Activated CD4-positive, alpha-beta T cell treated with anti-CD3 and anti-CD28 coated beads, Interleukin-10, Interleukin-2, amounts not matched to agents 100 ng/mL and 50 ng/mL, durations not matched to agents 16 hours and 8 hours (primary cell): ENCODE data around the gene REX1BD.
A peak's percentile ranks its signal among the peaks of the same experiment; 100 is the strongest.
"Not testable (repeated sequence)": the region's sequence is repeated elsewhere in the genome, so short reads cannot be mapped to it uniquely, and the experiment has no call there.

Source experiments
- DNase-seq: peaks from one replicate; pipeline ENCODE4 v3.0.0-alpha.2; 2020

Gene REX1BD

DNA sequence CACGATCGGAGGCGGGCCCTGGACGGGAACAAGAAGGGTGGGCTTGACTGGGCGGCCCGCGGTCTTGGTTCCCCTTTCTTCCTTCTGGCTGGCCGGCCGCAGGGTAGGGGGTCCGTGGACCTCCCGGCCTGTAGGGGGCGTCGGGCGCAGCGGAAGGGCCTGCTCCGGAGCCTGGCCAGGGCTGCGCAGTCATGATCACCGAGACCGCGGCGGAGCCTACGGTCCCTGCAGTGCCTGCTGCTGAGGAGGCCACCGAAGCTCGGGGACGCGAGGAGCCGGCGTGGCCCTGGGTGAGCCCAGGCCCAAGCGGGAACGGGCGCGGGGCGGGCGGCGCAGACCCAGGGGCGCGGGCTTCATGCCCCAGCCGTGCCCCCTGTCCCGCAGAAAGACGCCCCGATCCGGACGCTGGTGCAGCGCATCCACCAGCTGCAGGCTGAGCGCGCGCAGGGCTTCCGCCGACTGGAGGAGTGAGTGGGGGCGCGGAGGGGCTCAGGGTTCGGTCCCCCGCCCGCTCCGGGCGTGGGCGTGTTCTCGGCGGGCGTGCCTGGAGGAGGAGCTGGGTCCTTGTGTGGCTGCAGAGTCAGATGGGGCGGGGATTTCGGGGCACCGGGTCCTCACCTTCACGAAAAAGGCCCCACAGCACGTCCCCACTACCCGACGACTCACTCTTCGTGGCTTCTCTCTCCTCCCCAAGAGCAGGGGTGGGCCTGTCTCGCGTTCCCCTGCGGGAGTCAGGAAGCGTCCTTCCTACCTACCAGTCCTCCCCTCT is at the start of gene REX1BD:
TSS of gene REX1BD (plus strand) at position 188 of the 769 bp plus-strand sequence. CDS start at position 192, 4 bp downstream.
- peak; percentile 93 for DNase-seq

GRCh38 chr19:18539372-18539771 is 49.2 kb upstream of the REX1BD start:
- no peak for DNase-seq

- DNase-seq = not testable (repeated sequence)
These were observed 48.4 kb upstream of the REX1BD start for GRCh38 chr19:18540200-18540599.

- peak; percentile 42 for DNase-seq
These were observed 47.2 kb upstream of the REX1BD start for GRCh38 chr19:18541258-18541991.

GRCh38 chr19:18541992-18542940 is 46.3 kb upstream of the REX1BD start:
- peak; percentile 22 for DNase-seq

- DNase-seq = peak; percentile 95
These were observed 45.4 kb upstream of the REX1BD start, which contains the start of gene FKBP8 for GRCh38 chr19:18542941-18543813. Gene FKBP8 (minus strand): TSS chr19:18543573. CDS start chr19:18541970, 1,603 bp downstream.

DNA sequence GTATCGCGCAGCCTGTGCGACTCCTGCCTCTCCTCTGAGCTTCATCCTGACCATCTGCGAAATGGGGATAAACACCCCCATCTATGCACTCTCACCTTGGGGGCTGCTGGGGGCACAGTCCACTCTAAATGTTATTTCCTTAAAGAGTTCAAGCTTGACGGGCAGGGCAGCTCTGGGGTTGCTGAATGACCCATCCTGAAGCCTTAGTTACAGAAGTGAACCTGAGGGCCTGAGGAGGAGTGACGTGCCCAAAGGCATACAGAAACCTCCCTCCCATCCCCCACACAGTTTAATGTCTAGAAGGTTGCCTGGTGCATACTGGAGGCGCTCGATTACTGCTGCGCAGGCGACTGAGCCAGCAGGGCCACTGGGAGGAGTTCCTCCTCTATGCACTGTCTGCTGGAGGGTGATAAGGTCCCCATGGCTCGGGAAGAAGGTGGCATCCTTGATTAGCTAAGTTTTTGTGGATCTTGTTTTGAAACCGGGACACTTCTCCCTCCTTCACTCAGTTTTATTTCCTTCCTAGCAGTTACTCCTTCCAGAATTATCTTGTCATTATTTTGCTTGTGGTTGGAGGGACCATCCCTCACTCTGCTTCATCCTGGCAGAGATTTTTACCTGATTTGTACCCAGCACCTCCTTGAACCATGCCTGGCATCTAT is 44.7 kb upstream of the REX1BD start:
- peak; percentile 93 for DNase-seq

GRCh38 chr19:18551631-18552030 is 37.0 kb upstream of the REX1BD start:
- no peak for DNase-seq

DNA sequence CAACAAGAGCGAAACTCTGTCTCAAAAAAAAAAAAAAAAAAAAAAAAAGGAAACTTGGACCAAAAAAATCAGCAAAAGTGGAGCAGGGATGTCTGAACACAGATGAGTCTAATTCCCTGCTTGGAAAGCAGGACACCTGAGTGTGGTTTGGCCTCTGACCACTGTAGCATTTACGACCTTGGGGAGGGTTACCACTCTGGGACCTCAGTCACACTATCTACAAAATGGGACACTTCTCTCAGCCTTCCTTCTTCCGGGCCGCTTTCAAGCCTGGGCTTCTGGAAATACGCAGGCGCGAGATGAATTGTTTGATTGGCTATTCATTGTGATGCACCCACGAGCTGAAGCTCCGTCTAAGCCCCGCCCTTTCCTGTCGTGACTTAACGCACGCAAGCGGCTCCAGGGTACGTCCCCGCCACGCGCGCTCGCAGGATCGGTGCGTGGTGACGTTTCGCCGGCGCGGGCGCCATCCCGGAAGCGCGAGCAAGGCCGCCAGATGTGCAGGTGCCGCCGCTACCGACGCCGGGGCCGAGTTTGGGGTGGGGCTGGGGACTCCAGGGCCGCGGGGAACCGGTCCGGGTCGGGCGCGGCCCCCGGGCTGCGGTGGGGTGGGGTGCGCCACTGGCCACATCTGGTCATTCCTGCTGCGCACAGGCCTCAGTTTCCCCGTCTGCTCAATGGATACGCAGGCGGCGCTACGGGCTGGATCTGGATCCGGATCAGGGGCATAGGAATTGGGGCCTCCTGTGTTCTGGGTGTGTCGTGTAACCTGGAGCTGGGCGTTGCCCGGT is 31.0 kb upstream of the REX1BD start, which contains the start of gene KXD1:
TSS of gene KXD1 (plus strand) at position 460 of the 791 bp plus-strand sequence. CDS start 4,187 bp downstream, outside the sequence.
- peak; percentile 100 for DNase-seq

DNA sequence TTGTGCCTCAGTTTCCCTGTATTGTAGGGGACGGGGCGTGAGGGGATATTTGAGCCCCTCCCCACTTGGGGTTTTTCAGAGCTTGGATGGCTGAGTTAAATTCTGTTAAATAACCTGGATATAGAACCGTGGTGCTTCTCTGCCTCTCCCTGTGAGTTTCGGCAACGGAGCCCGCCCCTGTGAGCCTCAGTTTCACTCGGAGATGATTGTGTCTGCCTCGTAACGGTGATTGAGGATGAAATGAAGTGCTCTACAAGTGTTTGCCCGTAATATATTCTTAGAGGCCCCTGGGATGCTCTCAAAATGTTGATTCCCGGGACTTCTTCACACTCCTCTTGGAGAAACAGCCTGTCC is 30.4 kb upstream of the REX1BD start:
- no peak for DNase-seq

GRCh38 chr19:18558604-18559003 is 30.0 kb upstream of the REX1BD start:
- no peak for DNase-seq

GRCh38 chr19:18559685-18560084 is 28.9 kb upstream of the REX1BD start:
- no peak for DNase-seq

GRCh38 chr19:18562086-18562485 is 26.5 kb upstream of the REX1BD start:
- DNase-seq = no peak

DNA sequence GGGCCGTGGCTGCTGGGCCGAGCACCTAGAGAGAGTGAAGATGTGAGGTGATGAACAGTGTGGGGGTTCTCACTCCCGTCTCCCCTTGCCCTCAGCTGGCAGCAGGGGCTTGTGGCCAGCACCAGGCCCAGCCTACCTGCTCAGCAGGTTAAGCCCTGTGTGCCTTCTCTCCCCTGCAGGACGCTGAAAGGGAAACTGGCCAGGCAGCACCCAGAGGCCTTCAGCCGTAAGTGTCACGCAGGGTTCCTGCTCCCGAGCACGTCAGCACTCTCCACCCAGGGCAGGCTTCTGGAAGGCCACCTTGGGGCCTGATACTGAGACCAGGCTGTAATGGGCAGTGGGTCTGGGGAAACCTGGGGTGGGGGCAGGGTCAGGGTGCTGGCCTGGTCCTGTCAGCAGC is 21.6 kb upstream of the REX1BD start:
- no peak for DNase-seq

DNA sequence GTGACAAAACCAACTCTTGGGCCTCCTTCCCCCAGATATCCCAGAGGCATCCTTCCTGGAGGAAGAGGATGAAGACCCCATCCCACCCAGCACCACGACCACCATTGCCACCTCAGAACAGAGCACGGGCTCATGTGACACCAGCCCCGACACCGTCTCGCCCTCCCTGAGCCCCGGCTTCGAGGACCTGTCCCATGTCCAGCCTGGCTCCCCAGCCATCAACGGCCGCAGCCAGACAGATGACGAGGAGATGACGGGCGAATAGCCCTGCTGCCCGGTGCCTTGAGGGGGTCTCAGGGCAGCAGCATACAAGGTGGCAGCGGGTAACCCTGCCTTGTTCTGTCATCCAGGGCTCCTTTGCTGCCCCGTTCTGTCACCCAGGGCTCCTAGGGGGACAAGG is 20.2 kb upstream of the REX1BD start:
- DNase-seq = no peak

DNA sequence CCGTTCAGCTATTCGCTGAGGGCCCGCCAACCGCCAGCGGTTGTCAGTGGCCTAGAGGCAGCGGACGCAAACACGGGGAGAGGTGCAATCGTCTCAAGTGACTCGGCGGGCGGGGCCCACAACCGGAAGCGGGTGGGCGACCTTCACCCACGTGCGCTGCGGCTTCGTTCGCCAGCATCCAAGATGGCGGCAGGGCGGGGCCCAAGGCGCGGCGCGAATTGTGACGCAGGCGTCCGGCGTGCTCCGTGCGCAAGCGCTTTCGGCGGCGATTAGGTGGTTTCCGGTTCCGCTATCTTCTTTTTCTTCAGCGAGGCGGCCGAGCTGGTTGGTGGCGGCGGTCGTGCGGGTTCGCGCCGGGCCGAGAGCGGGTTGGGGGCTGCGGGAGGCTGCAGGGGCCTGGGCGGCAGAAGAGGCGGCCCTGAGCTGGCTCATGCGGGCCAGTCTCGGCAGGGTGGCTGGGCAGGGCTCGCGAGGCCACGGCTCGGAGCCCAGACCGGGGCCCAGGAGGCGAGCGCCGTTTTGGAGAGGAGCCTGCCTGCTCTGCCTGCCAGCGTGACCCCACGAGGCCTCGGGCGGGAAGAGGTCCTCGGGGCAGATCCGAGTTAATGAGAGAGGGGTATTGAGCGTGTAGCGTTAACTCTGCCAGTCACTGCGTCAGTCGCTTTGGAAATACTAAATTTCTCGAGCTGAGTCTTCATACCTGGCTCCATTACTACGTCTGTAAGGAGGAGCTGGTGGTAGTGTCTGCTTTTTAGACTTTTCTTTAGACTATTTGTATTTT is 16.8 kb upstream of the REX1BD start, which contains the start of gene UBA52:
TSS of gene UBA52 (plus strand) at position 294 of the 781 bp plus-strand sequence. CDS start 1,444 bp downstream, outside the sequence.
- DNase-seq = peak; percentile 99

DNA sequence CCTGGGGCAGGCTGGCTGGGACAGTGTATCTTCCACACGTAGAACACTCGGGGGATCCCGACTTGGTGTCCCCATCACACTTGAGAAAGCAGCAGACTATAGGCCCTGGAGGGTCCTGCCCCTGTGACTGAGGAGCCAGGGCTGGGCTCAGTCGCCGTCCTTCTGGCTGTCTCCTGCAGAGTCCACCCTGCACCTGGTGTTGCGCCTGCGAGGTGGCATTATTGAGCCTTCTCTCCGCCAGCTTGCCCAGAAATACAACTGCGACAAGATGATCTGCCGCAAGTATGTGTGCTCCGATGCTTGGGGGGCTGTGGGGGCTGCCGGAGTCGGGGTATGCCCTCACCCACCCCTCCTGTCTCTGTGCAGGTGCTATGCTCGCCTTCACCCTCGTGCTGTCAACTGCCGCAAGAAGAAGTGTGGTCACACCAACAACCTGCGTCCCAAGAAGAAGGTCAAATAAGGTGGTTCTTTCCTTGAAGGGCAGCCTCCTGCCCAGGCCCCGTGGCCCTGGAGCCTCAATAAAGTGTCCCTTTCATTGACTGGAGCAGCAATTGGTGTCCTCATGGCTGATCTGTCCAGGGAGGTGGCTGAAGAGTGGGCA is 13.8 kb upstream of the REX1BD start:
- DNase-seq = no peak

- no peak for DNase-seq
These were observed 12.2 kb upstream of the REX1BD start for GRCh38 chr19:18576383-18576782.

- no peak for DNase-seq
These were observed 11.2 kb upstream of the REX1BD start for GRCh38 chr19:18577365-18577914.
